ENCODE data around the gene ALG9.
A peak's percentile ranks its signal among the peaks of the same experiment; 100 is the strongest.

The ALG9 gene

DNA sequence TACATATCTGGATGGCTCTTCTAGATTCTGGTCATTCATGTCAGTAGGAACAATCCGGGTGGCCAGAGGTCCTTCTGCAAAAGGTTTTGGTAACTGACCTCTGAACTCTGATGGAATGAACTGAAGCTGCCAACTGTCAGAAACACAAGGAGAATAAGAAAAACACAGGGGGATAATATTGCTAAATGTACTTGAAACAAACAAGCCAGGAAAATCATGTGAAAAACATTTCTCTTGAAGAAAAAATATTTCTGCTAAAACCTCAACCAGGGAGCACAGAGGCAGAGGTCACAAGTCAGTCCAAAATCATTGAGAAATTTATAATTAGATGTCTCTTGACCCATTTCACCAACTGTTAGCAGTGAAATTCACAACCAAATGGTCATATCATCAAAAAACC, 35.2 kb downstream of the ALG9 start:
- no peak for DNase-seq (ENCODE audit: low read depth)

DNA sequence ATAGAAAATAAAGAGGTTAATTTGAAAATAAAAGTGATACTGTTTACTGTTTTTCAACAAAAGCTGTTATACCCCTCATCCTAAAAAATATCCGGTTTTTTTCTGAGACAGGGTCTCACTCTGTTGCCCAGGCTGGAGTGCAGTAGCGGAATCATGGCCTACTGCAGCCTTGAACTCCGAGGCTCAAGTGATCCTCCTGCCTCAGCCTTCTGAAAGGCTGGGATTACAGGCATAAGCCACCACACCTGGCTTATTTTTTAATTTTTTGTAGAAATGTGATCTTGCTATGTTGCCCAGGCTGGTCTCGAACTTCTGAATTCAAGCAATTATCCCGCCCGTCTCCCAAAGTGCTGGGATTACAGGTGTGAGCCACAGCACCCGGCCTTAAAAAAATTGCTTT, 35.7 kb downstream of the ALG9 start:
- no peak for DNase-seq (ENCODE audit: low read depth)

DNA sequence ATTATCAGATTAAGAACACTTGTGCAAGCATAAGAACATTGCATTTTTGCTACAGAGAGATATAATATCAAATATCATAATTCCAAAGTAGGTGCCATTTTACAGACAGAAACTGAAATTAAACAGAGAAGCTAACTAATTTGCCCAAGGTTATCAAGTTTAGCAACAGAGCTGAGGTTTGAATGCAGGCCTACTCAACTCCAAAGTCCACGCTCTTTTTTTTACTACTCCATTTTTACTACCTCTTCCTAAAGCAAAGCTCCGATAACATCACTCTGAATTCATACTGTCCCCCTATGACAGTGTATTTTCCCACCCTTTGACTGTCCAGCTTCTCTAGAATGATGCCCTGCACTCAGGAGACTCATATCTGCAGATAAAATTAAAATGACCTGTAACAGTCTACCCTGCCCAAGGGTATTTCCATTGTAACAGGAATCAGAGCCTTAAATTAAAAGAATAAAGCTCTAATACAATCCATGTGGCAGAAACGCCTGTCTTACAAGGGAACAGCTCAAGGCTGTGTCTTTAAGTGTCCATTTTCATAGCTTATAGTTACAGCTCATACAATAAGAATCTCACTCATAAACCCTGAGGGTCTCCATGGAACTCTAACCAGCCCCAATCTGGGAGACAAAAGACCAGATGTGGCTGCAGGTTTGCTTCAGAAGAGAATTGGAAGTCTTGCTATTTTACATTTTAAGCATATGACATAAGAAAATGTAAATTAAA, 36.8 kb downstream of the ALG9 start:
- DNase-seq (ENCODE audit: low read depth), result no peak

DNA sequence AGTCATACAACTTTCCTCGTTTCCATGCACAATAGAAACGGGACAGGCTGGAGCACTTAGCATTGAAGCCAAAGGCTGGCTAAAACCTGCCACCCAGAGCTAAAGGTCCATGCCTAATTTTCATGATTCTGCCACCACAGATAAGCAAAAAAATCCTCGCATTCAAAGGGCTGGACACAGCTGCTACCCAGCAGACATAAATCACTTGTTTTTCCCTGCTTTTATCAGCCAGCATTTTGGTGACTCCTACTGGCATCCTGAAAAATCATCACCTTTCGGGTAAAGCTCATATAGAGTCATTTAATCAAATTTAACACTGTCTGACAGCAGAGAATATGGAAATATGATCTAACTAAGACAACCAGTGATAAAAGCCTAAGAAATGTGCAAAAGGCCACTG, 37.9 kb downstream of the ALG9 start:
- no peak for DNase-seq (ENCODE audit: low read depth)

DNA sequence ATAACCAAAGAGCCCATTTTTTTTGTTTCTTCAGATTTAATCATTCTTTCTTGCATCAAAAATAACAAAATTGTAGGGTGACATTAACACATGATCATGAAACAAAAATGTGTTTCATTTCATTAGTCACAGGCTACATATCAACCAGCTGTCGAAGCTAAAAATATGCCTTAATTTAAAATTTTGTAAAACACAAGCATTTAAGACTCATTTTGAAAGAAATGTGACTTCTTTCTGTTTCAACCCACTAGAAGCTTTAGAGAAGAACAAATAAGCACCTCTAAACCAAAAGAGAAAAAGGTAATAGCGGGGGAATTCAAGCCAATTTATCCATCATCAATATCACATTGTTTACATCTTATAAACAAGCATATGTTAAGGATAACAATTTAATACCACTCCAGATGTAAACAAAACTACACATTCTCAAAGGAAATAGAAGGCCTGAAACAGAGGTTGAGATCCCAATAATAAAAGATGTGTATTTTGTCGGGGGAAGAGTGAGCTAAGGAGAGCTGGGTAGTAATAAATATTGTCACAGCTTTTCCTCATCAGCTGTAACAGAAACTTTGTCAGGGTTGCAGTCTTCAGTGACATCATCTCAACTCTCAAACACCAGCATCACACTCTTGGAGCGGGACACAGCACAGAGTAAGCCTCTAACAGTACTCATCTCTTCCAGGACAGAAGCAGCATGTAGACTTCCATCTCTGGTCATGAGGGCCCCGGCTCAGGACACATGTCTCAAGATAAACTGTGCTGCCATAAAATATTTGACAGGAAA, 42.0 kb downstream of the ALG9 start:
- no peak for DNase-seq (ENCODE audit: low read depth)

DNA sequence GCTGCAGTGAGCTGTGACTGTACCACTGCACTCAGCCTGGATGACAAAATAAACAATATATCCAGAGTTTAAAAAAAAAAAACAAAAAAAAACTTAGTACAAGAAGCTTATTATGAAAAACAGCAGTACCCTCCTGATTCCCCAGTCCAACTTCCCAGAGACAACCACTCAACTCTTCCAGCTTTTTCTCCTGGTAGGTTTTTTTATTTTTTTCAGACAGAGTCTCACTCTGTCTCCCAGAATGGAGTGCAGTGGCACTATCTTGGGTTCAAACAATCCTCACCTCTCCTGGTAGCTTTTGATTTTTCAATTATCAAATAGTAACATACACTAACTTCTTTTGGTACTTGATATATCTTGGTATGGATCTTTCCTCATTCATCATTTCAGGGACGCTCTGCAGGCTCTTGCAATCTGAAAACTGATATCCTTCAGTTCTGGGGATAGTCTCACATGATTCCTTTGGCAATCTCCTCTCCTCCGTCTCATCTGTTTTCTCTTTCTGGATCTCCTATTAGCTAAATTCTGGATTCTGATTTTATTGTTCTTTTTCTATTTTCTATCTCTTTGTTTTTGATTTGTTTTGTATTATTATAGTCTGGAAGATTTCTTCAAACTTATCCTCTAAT, 44.9 kb downstream of the ALG9 start:
- DNase-seq (ENCODE audit: low read depth), result no peak

DNA sequence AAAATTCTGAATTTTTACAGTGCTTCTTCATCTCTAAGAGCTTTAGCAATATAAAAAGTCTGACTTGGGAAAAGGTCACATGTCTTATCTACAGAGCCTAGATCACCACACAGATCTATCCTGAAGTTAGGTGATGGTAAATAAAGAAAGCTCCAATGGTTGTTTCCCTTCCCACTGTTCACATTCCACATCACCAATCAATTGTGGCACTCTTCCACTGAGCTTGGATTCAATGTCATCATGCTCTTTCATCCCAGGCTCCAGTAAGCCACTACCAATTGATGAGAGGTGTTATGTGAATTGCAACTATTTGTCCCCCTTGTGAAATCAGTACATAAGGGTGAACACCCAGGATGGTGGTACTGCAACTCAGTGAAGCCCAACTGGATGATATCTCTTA, 47.8 kb downstream of the ALG9 start:
- no peak for DNase-seq (ENCODE audit: low read depth)

DNA sequence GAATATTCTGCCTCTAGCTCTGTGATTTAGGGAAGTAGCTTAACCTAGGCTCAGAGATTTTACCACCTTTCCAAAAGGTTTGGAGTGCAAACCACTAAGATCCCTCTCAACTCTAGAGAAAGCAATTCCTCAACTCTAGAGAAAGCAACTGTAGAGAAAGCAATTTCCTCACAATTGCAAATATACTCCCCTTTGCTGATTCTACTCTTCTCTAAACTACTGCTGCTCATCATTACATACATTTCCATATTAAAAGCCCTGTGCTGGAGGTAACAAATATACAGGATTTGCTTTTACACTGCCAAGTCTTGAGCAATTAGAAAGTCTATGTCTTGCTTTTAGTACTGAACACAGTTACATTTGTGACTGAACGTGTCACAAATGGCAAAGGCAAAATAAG, 48.2 kb downstream of the ALG9 start:
- DNase-seq (ENCODE audit: low read depth), result no peak

DNA sequence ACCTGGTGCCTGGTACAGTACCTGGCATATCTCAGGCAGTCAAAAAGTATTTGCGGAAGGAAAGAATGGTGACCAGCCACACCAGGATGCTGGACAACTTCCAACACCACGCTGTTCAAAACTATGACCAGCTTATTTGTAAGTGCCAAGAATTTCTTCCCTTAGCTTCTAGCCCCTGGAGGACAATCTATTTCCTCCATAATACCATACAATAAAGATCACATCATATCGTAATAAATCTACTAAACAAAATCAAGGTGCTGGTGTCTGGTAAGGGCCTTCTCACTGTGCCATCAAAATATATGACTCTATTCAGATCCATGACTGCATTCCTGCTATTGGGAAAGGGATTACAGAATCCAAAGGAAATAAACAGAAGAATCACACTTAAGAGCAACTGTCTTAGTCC, 51.5 kb downstream of the ALG9 start:
- DNase-seq (ENCODE audit: low read depth), result no peak

DNA sequence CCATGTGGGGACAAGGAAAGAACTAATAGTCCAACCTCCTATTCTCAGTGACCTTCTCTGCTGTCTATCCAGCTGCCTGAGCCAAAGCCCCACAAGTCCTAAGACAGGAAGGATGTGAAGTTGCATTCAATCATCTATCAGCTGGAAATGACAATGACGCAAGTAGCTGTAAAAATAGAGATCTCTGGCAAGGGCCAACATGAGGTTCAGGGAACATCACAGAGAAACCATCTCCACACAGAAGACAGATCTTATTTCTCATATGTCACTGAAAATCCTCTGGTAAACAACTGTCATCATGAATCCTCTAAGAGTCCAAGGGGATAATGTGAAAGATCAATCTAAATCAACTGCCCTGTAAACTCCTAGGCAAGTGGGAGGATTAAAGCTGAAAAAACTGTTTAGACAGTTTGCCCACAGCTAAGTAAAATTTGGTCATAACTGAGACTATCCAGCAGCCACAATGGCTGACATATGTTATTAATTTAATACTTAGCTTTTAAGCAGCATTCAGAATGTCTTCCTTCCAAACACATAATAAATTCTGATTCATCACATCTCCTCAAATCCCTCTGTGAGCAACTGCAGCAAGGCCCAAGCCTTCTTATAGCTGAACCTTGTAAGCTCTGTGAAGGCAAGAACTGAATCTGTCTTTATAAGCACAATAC, 52.1 kb downstream of the ALG9 start:
- DNase-seq (ENCODE audit: low read depth), result peak; percentile 13

DNA sequence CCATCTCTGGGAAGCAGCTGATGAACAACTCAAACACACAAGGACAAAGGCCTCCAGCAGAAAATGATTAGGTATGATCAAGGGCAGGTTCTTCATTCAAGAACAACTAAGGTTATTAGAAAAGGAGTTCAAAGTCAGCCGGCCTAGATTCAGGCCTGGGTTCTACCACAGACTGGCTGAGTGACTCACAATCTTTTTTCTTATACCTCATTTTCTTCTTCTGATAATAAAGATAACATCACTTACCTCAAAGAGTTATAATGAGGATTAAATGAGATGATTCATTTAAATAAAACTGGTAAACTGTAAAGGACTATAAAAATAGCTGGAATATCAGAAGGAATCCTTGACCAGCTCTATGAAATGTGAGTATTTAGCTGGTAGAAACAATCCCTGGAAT, 55.9 kb downstream of the ALG9 start:
- no peak for DNase-seq (ENCODE audit: low read depth)

DNA sequence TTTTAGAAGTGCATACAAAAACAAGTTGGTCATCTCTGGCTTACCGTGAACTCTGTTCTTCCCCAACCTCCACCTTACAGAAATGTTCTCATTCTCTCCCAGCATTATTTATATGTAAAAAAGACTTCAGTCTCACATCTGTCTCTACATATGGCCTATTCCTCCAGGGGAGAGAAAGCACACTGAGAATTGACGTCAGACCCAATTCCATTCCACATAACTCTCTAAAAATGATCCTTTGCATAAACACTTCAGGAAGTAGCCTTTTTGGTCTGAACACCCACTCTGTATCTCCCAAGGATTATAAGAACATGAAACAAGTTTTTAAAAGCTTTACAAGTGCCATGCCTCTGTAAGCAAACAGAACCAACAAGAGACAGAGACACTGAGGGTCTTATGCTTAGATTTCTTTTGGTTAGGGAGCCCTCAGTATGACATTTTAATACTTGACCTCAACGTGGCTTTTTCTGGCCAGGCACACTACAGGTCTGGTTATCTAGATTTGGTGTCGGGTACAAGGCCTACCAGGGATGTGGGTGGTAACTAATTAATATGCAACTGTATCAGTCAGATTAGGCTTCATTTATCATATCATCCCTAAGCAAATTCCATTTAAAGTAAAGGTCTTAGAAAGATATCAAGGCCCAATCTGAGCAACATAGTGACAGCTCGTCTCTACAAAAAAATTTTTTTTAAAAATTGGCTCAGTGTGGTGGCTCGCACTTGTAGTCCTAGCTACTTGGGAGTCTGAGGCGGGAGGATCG, 56.6 kb downstream of the ALG9 start:
- DNase-seq (ENCODE audit: low read depth), result peak; percentile 65

DNA sequence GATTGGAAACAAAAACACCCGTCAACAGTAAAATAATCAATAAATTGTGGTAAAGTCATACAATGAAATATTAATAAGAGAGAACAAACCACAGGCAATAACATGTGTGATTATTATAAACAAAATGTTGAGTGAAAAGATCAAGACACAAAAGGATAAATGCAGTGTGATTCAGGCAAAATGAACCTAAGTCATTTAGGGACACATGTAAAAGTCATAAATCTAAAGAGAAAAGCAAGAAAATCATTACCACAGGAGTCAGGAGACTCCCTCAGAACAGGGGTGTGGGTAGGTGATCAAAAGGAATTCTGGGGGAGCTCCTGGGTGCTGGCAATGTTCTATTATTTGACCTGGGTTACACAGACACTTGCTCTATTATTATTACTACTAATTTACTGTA, 57.3 kb downstream of the ALG9 start:
- no peak for DNase-seq (ENCODE audit: low read depth)

DNA sequence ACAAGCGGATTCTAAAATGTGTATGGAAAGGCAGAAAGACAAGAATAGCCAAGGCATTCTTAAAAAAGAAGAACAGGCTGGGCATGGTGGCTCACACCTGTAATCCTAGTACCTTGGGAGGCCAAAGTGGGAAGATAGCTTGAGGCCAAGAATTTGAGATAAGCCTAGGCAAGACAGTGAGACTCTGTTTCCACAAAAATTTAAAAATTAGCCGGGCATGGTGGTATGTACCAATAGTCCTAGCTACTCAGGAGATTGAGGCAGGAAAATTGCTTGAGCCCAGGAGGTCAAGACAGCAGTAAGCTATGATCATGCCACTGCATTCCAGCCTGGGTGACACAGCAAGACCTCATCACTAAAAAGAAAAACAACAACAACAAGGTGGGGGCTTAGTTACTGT, 59.2 kb downstream of the ALG9 start:
- no peak for DNase-seq (ENCODE audit: low read depth)

DNA sequence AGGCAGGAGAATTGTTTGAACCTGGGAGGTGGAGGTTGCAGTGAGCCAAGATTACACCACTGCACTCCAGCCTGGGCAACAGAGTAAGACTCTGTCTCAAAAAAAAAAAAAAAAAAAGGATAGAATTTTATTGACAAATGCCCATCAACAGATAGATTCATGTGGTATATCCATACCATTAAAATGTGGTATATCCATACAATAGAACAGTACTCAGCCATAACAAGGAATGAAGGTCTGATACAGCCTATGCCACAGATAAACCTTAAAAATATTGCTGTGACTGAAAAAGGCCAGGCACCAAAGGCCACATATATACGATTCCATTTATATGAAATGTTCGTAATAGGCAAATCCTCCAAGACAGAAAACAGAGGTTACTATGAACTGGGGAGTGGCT, 59.9 kb downstream of the ALG9 start:
- no peak for DNase-seq (ENCODE audit: low read depth)

DNA sequence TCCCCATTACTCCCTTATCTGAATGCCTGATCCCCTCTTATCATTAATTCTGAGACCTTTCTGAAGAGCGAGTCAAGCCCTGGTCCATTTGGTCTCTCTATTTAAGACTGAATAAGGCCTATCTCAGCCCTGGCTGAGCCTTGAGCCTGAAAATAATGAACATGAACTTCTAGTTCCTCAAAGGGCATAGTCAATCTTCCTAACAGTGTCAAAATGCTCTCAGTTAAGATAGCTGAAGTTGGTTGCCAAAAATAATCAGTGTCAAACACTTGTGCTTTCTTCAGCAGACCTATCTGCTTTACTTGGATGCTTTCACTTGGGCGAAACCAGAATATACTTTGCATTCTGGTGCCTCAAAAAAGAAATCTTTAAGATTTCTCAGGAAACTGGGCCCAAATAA, 62.5 kb downstream of the ALG9 start:
- DNase-seq (ENCODE audit: low read depth), result no peak

DNA sequence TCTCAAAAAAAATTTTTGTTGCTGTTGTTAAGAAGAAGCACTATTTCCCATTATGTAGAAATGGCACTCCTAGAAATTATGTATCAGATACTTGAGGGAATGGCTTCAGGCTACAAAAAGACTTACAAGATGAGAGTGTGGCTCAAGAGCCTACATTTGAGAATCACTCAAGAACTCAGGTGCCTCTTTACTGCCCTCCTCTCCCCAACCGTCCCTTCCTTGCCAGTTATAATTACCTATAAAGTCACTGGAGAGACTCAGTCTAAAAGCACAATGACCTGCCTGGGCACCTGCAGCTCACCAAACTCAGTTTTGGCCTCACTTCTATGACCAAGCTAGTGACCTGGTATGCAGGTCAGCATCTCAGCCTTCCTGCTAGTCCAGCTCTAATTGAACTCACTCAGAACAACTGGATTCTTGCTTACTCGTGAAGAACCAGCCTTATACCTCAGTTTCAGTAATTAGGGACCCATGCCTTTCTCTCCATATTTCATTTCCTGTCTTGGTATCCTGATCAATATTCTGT, 63.3 kb downstream of the ALG9 start:
- no peak for DNase-seq (ENCODE audit: low read depth)

DNA sequence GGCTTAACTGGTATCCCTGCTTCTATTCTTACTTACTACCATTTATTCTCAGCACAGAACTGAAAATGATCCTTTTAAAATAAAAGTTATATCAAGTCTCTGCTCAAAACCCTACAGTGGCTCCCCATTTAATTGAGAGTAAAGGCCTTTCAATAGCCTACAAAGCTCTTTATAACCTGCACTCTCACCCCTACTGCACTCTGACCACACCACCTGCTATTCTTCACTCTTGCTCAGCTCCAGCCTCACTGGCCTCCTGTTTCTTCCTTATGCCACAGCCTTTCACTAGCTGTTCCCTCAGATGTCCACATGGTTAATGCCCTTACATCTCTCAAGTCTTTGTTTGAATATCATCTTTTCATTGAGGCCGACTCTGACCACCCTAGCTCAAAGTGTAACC, 64.3 kb downstream of the ALG9 start:
- no peak for DNase-seq (ENCODE audit: low read depth)

DNA sequence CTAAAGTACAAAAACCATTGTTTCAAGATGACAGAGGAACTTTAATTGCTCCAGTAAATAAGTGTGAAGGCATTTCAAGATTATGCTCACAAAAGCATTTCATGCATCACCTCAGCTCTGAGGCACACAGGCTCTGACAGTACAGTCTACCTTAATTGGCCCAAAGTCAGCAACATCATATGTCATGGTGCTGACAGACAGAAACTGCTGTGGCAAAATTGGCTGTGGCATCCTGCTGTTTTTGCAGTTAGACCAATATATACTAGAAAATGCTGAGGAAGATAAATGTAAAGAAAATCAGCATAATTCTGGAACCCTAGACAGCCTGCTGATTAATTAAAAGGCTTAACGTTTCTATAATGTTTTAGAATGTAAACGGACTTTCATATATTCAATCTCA, 70.2 kb downstream of the ALG9 start:
- DNase-seq (ENCODE audit: low read depth), result no peak

DNA sequence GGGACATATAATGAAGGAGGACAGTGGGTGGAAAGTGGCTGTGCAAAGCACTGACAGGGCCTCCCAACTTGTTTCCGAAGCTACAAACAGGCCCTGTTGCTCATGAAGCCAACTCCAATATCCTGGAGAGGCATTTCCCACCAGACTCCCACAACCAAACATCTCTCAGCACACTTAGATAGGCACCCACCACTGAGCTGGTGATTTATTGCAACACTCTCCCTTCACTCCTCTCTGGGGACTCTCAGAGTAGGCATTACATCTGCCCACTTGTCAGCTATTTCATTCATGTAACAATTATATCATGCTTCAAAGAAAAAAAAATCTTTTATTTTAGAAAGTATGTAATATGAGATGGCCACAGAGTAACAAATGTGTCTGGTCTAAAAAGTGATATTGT, 73.1 kb downstream of the ALG9 start:
- DNase-seq (ENCODE audit: low read depth), result no peak

DNA sequence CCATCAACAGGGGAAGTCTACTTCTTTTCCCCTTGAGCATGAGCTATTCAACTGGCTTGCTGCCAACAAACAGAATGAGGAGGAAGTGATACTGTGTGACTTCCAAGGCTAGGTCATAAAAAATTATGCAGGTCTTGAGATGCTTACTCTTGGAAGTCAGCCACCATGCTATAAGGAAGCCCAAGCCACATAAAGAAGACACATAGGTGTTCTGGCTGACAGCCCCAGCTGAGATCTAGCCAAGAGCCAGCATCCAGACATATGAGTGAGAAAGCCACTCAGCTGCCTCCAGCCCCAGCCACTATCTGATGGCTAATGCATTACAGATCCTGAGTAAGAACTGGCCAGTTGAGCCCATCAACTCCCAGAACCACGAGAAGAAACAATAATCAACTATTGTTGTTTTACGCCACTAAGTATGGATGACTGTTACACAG, 74.2 kb downstream of the ALG9 start:
- DNase-seq (ENCODE audit: low read depth), result no peak

DNA sequence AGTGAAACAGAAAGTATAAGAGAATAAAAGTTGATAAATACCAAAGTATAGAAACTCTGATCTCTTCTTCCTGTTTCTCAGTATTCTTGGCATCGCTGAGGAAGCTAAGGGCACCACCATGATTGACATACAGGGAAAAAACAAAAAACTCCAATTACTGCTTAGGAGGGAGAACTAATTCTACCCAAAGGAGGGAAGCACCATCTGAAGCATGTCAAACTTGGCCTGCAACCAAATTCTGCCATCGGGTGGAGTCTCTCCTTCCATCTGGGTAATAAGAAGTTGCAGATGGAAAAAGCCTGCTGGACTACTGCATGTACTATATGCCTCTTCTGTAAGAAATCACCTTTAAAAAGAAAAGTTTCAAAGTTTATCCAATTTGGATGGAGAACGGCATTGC, 74.7 kb downstream of the ALG9 start:
- no peak for DNase-seq (ENCODE audit: low read depth)
